ENCODE measurements around the gene ADCY6.

The ADCY6 gene

GRCh38 chr12:48815126-48816110, 26.5 kb upstream of the ADCY6 start:
- peak; percentile 22 to 44 for DNase-seq

GRCh38 chr12:48814262-48815125, 25.6 kb upstream of the ADCY6 start:
- DNase-seq = peak; percentile 71 to 83

DNA sequence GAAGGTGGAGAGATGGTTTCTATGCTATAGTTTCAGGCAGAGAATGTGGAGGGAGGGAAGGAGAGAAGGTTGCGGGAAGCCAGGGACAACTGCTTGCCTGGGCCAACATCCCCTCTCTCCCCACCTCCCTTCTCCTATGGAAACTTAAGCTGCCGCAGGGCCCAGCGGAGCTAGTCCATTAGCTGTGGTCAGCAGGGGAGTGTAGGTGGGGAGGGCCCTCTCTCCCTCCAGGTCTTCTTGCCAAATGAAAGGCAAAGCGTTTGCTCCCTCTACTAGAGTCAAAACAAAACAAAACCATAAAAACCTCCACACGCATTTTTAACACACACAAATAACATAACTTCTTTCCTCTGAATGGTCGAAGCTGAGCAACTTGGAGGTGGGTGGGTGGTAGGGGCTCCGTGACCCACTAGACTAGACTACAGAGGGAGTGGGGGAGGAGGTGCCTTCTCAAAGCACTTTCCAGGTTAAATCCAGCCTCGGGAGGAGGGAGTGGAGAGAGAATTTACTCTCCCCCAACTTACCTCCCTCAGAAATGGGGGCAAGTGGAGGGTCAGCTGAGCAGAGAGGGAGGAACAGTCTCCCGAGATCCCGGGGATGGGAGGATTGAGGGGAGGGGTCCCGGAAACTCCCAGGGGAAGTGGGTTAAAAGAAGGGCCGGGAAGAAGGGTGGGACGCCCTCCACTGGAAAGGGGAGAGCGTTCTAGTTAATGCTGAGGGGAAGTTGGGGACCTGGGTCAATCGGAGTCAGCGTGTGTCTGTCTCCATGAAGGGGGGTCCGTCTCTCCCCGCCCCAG, 24.8 kb upstream of the ADCY6 start:
- peak; percentile 24 to 40 for DNase-seq

- no peak for DNase-seq
These were observed 23.5 kb upstream of the ADCY6 start for GRCh38 chr12:48812389-48812788.

DNA sequence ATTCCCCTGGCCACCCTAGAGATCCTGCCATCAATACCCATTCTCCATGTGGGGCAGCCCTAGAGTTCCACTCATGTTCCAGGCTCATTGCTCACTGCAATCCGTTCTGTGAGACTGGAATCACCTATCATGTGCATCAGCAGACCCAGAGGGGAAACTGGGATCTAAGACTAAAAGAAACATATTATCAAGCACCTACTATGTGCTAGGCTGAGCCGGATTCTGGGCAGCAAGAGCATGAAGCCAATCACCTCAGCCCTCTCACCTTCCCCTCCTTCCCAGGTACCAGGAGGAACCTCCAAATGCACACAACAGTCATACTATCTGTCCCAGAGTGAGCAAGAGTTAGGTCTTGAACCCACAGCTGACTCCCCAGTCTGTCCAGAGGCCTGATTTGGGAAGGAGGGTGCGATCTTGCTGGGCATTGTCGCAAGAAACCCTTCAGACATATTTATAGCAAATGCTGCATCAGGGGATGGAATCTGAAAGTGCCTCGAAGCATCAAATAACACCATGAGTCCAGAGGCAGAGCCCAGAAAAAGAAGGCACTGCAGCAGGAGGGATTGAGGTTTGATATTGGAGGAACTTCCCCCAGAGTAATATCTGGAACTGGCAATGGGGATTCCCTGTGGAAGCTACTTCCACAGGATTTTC, 22.7 kb upstream of the ADCY6 start:
- DNase-seq = no peak

GRCh38 chr12:48810903-48811431, 22.1 kb upstream of the ADCY6 start:
- DNase-seq = no peak

GRCh38 chr12:48807981-48808380, 19.1 kb upstream of the ADCY6 start:
- no peak for DNase-seq

GRCh38 chr12:48803675-48804074, 14.8 kb upstream of the ADCY6 start:
- no peak for DNase-seq

- no peak for DNase-seq
These were observed 12.1 kb upstream of the ADCY6 start for GRCh38 chr12:48800971-48801370.

DNA sequence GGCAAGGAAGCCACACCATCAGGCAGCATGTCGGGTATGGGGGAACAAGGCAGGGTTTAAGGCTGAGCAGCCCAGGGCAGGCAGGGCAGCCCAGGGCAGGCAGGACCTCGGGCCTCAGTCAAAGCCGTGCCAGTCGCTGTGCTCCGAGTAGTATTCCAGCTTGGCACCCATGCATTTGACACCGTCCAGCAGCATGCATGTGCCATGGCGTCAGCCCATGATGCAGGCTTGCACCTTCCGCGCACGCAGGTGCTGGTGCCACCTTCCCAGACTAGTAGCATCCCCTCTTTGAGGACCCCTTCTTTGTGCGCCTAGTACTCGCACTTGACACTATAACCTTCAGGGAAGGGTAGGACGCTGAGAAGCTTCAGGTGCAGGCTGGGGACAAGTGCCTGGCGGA, 11.6 kb upstream of the ADCY6 start:
- DNase-seq = no peak

DNA sequence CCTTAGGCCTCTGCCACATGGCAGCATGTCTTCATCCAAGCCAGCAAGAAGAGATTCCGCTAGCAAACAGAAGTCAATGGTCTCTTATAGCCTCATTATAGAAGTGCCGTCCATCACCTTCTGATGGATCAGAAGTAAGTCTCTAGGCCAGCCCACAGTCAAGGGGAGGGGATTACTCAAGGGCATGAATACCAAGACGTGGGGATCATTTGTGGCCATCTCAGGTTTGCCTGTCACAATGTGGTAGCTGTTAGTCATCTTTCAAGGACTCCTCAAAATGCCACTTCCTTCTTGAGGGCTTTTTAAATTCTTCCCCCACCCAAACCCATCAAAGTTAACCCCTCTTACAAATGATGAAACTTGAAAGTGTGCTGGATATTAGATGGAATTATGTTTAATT, 8.1 kb upstream of the ADCY6 start:
- no peak for DNase-seq

DNA sequence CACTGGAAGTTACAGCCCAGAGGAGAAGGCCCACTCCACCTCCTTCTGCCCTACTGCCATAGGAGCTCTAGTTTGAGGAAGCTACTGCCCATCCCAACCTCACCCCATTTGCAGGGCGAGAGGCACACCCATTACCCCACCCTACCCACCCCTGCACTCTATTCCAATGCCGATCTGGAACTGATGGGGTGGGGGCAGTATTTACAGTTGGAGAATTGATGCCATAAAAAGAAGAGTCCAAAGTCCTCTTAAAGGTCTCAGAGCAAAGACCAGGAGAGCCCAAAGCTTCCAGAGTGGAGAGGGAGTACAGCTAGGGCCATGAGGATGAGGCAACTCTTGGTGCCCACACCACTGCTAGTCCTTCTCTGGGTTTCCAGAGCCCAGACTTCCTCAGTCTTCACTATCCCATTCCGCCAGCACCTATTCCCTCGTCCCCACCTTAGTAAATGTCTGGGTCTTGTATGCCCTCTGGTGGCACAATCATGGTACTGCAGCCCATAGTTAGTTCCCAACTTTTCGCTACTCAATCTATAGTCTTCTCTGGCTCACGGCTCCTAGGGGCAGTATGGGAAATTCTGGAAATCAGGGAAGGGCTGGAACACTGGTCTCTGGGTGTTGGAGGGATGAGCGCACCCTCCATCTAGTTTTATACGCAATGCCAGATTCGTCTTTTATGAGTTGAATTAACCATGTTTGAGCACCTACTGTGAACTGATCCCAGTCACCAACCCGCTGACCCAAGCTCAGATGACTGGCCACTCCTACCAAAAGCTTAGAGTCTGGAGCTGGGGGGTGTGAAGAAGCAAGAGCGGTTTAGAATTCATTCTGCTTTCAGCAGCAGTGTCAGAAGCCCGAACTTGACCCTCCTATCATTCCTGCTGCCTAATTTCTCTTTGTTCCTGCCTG, 6.9 kb upstream of the ADCY6 start:
- DNase-seq = peak; percentile 49 to 71

DNA sequence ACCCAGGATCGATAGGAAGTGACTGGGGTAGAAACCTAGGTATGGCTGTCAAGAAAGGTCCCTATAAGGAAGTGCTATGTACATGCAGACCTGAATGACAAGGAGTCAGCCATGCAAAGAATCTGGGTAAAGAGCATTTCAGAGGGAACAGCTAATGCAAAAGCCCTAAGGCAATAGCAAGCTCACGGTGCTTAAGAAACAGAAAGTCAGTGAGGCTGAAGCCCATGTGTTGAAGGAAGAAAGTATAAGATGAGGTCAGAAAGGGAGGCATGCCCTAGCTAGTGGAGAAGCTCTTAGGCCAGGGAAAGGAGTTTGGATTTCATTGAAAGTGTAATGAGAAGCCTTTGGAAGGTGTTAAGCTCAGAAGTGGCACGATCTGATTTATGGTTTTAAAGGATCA, 6.0 kb upstream of the ADCY6 start:
- DNase-seq = no peak

GRCh38 chr12:48793696-48794095, 4.8 kb upstream of the ADCY6 start:
- no peak for DNase-seq

DNA sequence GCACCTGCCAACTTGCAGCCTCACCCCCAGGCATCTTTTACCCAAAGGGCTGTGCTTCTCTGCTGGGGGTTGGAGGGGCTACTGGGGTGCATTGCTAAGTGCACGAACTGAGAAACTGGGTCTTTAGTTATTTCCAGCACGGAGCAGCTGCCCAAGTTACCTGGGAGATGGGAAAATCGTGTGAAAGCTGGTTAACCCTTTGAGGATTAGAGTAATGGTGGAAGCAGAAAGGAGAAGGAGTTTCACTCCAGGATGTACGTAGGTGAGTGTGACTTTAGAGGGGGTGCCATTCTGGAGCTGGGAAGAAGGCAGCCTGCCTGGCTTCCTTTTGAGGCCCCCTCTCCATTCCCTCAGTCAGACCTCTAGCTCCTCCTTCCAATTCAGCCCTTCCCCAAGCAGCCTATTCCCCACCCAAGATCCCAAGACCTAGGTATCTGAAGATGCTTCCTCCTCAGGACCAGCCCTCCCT, 1.0 kb upstream of the ADCY6 start:
- no peak for DNase-seq

- no peak for DNase-seq
These were observed 400 bp downstream of the ADCY6 start for GRCh38 chr12:48788524-48788853.

GRCh38 chr12:48787791-48788523, 932 bp downstream of the ADCY6 start:
- DNase-seq = no peak

DNA sequence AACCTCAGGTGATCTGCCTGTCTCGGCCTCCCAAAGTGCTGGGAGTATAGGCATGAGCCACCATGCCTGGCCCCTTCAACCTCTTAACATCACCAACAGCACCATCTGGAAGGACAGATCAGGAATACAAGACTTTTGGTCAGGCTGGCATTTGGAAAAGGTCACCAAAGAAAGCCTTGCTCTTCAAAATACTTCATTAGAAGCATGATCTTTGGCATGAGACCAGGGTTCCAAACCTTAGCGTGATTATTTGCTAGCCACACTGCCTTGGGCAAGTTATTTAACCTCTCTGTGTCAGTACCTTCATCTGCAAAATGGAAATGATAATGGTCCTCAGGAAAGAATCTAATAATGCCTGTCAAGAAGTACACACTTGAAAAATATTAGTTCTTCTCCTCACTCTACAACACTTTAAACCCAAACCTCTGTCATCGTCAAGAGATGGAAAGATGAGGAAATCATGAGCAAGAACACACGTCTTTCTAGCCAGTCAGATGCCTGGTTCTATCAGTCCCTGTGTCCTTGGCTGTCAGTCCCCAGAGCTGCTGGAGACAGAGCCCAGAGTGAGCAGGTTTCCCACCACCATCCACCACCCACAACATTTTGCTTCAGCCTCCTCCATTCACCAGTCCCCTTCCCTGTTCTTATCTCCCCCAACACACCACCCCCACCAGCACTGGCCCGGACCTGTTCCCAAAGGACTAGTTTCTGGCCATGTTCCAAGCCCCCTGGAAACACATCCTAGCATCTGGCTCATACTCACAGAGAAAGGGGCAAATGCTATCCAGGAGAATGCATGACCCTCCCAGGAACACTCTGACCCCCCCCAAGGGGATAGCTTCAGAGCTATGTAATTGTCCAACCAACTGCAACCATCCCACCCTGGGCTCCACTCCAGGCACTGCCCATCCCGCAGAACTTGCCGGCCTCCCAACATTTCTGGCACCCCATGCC, 2.0 kb downstream of the ADCY6 start:
- no peak for DNase-seq

- no peak for DNase-seq
These were observed 5.5 kb downstream of the ADCY6 start for GRCh38 chr12:48783432-48783831.
